ENCODE results near the gene KRTAP5-3. TPM values are rescaled to one million over a fixed set of nuclear protein-coding genes. Genes with fewer than 3 reads are reported as not detected.

Gene KRTAP5-3
- total and polyA plus RNA-seq, 2 donors (not counting 3 experiments of a cell fraction or from before 2014, with no cell fraction given) = not detected

DNA sequence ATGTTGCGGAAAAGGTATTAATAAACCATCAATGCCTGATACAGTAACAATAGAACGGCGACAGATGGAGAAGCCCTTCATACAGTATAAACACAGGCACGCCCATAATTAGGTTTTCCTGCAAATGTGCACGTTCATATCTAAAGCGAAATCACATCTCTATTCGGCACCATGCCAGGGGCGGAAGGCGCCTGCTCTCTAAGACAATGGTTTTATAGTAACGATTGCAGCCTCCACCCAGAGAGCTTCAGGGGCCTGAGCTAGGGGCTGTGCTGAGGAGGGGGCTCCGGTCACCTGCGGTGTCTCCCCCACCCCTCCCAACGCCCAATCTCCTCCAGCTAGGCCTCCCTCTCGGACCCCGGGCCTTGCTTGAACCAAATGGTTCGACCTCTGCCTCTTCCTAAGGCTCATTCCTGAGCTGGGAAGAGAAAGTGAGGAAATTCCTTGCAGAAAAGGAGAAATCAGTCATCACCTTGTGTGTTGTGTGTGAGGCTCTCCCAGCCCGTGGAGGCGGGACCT, 30.9 kb upstream of the KRTAP5-3 start:
- dilution Hi-C loops (cut with MboI; ENCODE audit: extremely low pct_ligation_motif_present, low sequenced_read_pairs) = no loop called here
- no peaks in the 10 kb centered on the region for H4K20me1 ChIP-seq (replicated peaks; ENCODE audit: control insufficient read depth, extremely low read depth, insufficient read depth, low read length)
- H3K4me3 ChIP-seq (replicated peaks in 1 of 3; ENCODE audit: insufficient read depth in 1 of 3, low read depth in 1 of 3, low read length in 3 of 3) = peak overlapping the region in 1 of 3 experiments; percentile 5
- H3K9me1 ChIP-seq (replicated peaks; ENCODE audit: control insufficient read depth, extremely low read depth, insufficient read depth, low read length) = no peaks in the 10 kb centered on the region
- peaks cover 2 to 3% of the 10 kb centered on the region in 2 experiments for H3K27me3 ChIP-seq (ENCODE audit: control insufficient read depth in 2 of 2, insufficient read depth in 2 of 2, low read length in 2 of 2)
- ChIA-PET CTCF (interaction anchor here (0.7 to 4.9 kb wide), 15 partner anchors 8 to 525 kb away, joined by 3 to 74 read pairs (median 4); partner anchors contain the start of gene KRTAP5-5), POLR2A (no interaction called here)
- H3K4me1 ChIP-seq (ENCODE audit: control insufficient read depth, extremely low read depth, insufficient read depth, low read length) = peaks cover 11% of the 10 kb centered on the region
- H3K36me3 ChIP-seq (ENCODE audit: control insufficient read depth in 2 of 2, extremely low read depth in 1 of 2, insufficient read depth in 2 of 2, low read length in 2 of 2) = no peaks in the 10 kb centered on the region
- peak overlapping the region; percentile 6 for H2AFZ ChIP-seq (ENCODE audit: low read depth, low read length)
- TF ChIP-seq POLR2AphosphoS5 (IDR thresholded peaks at IDR 0.05; ENCODE audit: insufficient read depth, low read depth, low read length) = no peak
- peak; percentile 70 for TF ChIP-seq GATA2 (IDR thresholded peaks at IDR 0.05; ENCODE audit: insufficient read depth, insufficient read length, low read depth, low read length)
- H3K27ac ChIP-seq (ENCODE audit: insufficient read depth, low read depth, low read length) = no peak overlapping the region
- H3K79me2 ChIP-seq (ENCODE audit: control insufficient read depth, insufficient read depth, low read length) = no peaks in the 10 kb centered on the region
- DNase-seq (ENCODE audit: low read depth, low spot score) (peak; percentile 56), FAIRE-seq (peak; percentile 81)
- H3K9ac ChIP-seq (replicated peaks; ENCODE audit: extremely low read depth, insufficient read depth, low read length) = no peak overlapping the region
- no peaks in the 10 kb centered on the region for H3K9me3 ChIP-seq (replicated peaks; ENCODE audit: control insufficient read depth, insufficient read depth, low read length)
- H3K4me2 ChIP-seq (ENCODE audit: insufficient read depth, low read length) = peak overlapping the region; percentile 52
- intact Hi-C loops (cut with micrococcal nuclease) = loop anchor here (5.0 kb wide), 1 partner anchor 52 kb away; the partner anchor contains the start of gene KRTAP5-1
- no TSS peak for BruUV-seq (replicated peaks)

- peaks cover 2 to 3% of the 10 kb centered on the region in 2 experiments for H3K27me3 ChIP-seq (ENCODE audit: control insufficient read depth in 2 of 2, insufficient read depth in 2 of 2, low read length in 2 of 2)
- no peaks in the 10 kb centered on the region for H3K9me3 ChIP-seq (replicated peaks; ENCODE audit: control insufficient read depth, insufficient read depth, low read length)
- no peak overlapping the region for H3K27ac ChIP-seq (ENCODE audit: insufficient read depth, low read depth, low read length)
- POLR2A ChIA-PET = no interaction called here
- H3K9ac ChIP-seq (replicated peaks; ENCODE audit: extremely low read depth, insufficient read depth, low read length) = no peak overlapping the region
- no peaks in the 10 kb centered on the region for H3K36me3 ChIP-seq (ENCODE audit: control insufficient read depth in 2 of 2, extremely low read depth in 1 of 2, insufficient read depth in 2 of 2, low read length in 2 of 2)
- DNase-seq (ENCODE audit: low read depth, low spot score) (no peak), FAIRE-seq (no peak)
- no peak overlapping the region for H2AFZ ChIP-seq (ENCODE audit: low read depth, low read length)
- dilution Hi-C loops (cut with MboI; ENCODE audit: extremely low pct_ligation_motif_present, low sequenced_read_pairs) = no loop called here
- no peak overlapping the region for H3K4me3 ChIP-seq (replicated peaks in 1 of 3; ENCODE audit: insufficient read depth in 1 of 3, low read depth in 1 of 3, low read length in 3 of 3)
- peaks cover 11% of the 10 kb centered on the region for H3K4me1 ChIP-seq (ENCODE audit: control insufficient read depth, extremely low read depth, insufficient read depth, low read length)
- intact Hi-C loops (cut with micrococcal nuclease) = loop anchor here (5.0 kb wide), 1 partner anchor 51 kb away; the partner anchor contains the start of gene KRTAP5-1
- TF ChIP-seq EZH2 (IDR thresholded peaks at IDR 0.05; ENCODE audit: borderline replicate concordance, low read depth, low read length, severe bottlenecking) (no peak), JUN (IDR thresholded peaks at IDR 0.05; ENCODE audit: borderline replicate concordance, insufficient read depth, insufficient read length, low read depth) (no peak), GATA2 (IDR thresholded peaks at IDR 0.05; ENCODE audit: insufficient read depth, insufficient read length, low read depth, low read length) (no peak), FOS (IDR thresholded peaks at IDR 0.05; ENCODE audit: borderline replicate concordance, insufficient read depth, low read length) (no peak), MYC (IDR thresholded peaks at IDR 0.05; ENCODE audit: low read depth, low read length) (no peak), MAX (IDR thresholded peaks at IDR 0.05; ENCODE audit: insufficient read depth, insufficient read length) (no peak), POLR2AphosphoS5 (IDR thresholded peaks at IDR 0.05; ENCODE audit: insufficient read depth, low read depth, low read length) (no peak), CTCF (IDR thresholded peaks at IDR 0.05; ENCODE audit: extremely low read depth in 1 of 2, insufficient read depth in 1 of 2, low read depth in 1 of 2, low read length in 2 of 2) (no peak), POLR2A (IDR thresholded peaks at IDR 0.05; ENCODE audit: low read depth, low read length) (no peak)
- CTCF ChIA-PET = interaction anchor here (1.2 to 4.9 kb wide), 3 partner anchors 12 to 194 kb away, joined by 3 to 74 read pairs (median 4); no protein-coding TSS in a partner anchor
- H3K9me1 ChIP-seq (replicated peaks; ENCODE audit: control insufficient read depth, extremely low read depth, insufficient read depth, low read length) = no peaks in the 10 kb centered on the region
- H3K79me2 ChIP-seq (ENCODE audit: control insufficient read depth, insufficient read depth, low read length) = no peaks in the 10 kb centered on the region
- BruUV-seq (replicated peaks) = no TSS peak
- H3K4me2 ChIP-seq (ENCODE audit: insufficient read depth, low read length) = no peak overlapping the region
- H4K20me1 ChIP-seq (replicated peaks; ENCODE audit: control insufficient read depth, extremely low read depth, insufficient read depth, low read length) = no peaks in the 10 kb centered on the region
Measured at GRCh38 chr11:1638344-1638743, 30.1 kb upstream of the KRTAP5-3 start.
